ENCODE data around the gene EXOSC3.

EXOSC3 gene

GRCh38 chr9:37732086-37732741 is 52.6 kb downstream of the EXOSC3 start:
- TF ChIP-seq TAF1 (IDR thresholded peaks at IDR 0.05; ENCODE audit: borderline replicate concordance, insufficient read depth, low read length) (no peak), POLR2AphosphoS5 (IDR thresholded peaks at IDR 0.05; ENCODE audit: low read depth, low read length) (no peak), FOXP2 (optimal IDR thresholded peaks at IDR 0.05; ENCODE audit: borderline replicate concordance, extremely low read depth, extremely low read length, insufficient read depth) (no peak), SIN3A (IDR thresholded peaks at IDR 0.05; ENCODE audit: borderline replicate concordance, insufficient read depth, low read length) (no peak)
- TF ChIP-seq, protein P1, sequence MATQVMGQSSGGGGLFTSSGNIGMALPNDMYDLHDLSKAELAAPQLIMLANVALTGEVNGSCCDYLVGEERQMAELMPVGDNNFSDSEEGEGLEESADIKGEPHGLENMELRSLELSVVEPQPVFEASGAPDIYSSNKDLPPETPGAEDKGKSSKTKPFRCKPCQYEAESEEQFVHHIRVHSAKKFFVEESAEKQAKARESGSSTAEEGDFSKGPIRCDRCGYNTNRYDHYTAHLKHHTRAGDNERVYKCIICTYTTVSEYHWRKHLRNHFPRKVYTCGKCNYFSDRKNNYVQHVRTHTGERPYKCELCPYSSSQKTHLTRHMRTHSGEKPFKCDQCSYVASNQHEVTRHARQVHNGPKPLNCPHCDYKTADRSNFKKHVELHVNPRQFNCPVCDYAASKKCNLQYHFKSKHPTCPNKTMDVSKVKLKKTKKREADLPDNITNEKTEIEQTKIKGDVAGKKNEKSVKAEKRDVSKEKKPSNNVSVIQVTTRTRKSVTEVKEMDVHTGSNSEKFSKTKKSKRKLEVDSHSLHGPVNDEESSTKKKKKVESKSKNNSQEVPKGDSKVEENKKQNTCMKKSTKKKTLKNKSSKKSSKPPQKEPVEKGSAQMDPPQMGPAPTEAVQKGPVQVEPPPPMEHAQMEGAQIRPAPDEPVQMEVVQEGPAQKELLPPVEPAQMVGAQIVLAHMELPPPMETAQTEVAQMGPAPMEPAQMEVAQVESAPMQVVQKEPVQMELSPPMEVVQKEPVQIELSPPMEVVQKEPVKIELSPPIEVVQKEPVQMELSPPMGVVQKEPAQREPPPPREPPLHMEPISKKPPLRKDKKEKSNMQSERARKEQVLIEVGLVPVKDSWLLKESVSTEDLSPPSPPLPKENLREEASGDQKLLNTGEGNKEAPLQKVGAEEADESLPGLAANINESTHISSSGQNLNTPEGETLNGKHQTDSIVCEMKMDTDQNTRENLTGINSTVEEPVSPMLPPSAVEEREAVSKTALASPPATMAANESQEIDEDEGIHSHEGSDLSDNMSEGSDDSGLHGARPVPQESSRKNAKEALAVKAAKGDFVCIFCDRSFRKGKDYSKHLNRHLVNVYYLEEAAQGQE (IDR thresholded peaks at IDR 0.05; ENCODE audit: insufficient read depth in 1 of 2, low read depth in 2 of 2, low read length in 2 of 2): no peak

DNA sequence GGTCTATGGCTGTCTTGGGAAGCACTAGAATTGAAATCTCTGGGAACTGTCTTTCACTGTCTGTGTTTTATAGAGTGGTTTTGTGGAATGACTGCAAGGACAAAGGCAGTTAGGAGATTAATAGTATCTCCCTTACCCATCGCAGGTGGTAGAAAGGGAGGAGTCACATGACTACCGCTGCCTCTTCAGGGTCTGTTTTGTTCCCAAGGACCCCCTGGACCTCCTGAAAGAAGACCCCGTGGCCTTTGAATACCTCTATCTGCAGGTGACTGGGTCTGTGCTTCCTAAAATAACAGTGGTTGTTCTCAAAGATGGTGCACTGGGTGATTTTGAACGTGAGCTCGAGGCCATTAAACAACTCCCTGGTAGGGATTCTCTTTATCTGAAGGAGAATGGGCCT is 54.0 kb downstream of the EXOSC3 start:
- TF ChIP-seq SIN3A (IDR thresholded peaks at IDR 0.05; ENCODE audit: borderline replicate concordance, insufficient read depth, low read length) (no peak), TAF1 (IDR thresholded peaks at IDR 0.05; ENCODE audit: borderline replicate concordance, insufficient read depth, low read length) (no peak), POLR2AphosphoS5 (IDR thresholded peaks at IDR 0.05; ENCODE audit: low read depth, low read length) (no peak), FOXP2 (optimal IDR thresholded peaks at IDR 0.05; ENCODE audit: borderline replicate concordance, extremely low read depth, extremely low read length, insufficient read depth) (no peak)
- TF ChIP-seq, protein P1 (IDR thresholded peaks at IDR 0.05; ENCODE audit: insufficient read depth in 1 of 2, low read depth in 2 of 2, low read length in 2 of 2): no peak

DNA sequence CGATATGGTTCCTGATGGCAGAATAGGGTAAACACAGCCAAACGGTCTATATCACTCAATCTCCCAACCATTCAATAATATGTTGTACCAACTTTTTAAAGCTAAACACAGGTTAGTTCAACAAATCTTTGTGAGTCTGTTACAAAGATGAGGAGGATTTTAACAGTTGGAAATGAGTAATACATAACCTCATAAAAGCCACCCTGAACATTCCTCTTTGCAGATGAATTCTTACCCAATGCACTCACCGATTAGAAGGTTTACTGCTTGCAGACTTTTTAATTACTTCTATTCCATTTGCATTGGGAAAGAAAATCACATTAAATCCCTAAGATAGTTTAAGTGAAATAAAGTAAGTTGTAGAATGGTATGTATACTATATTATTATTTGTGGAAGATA is 54.6 kb downstream of the EXOSC3 start:
- TF ChIP-seq SIN3A (IDR thresholded peaks at IDR 0.05; ENCODE audit: borderline replicate concordance, insufficient read depth, low read length): no peak
- no peak for TF ChIP-seq POLR2AphosphoS5 (IDR thresholded peaks at IDR 0.05; ENCODE audit: low read depth, low read length)
- no peak for TF ChIP-seq TAF1 (IDR thresholded peaks at IDR 0.05; ENCODE audit: borderline replicate concordance, insufficient read depth, low read length)
- TF ChIP-seq, protein P1 (IDR thresholded peaks at IDR 0.05; ENCODE audit: insufficient read depth in 1 of 2, low read depth in 2 of 2, low read length in 2 of 2): no peak
- TF ChIP-seq FOXP2 (optimal IDR thresholded peaks at IDR 0.05; ENCODE audit: borderline replicate concordance, extremely low read depth, extremely low read length, insufficient read depth): no peak

All from PFSK-1 (cell line).